Measurements from ENCODE around the gene MCC. TPM values are rescaled to one million over a fixed set of nuclear protein-coding genes. Genes with fewer than 3 reads are reported as not detected.

The MCC gene
- total RNA-seq, 1 experiment from 2014 or later, result 7.6 TPM

DNA sequence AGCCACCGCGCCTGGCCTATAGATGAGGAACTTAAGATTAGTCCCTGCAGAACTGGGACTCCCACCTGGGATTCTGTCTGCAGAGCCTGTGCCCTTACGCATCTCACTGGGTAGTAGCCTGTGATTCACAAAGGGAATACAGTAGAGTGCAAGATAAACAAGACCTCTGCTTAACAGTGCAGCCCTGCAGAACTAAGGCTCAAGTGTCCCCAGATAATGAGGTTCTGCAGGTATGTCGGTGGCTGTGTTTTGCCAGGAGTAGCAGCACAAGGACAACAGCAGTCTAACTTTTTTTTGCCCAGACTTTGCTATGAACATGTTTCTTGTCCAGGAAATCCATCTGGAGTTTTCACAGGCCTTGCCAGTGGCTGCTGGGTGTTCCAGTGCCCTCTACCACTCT, 451.9 kb downstream of the MCC start:
- no peak overlapping the region for H3K4me2 ChIP-seq (ENCODE audit: insufficient read depth, insufficient read length, low read length)

More for the DNA sequence above, 451.9 kb downstream of the MCC start:
- Histone ChIP-seq H2AFZ (ENCODE audit: low read length) (no peak overlapping the region), H3K9ac (ENCODE audit: extremely low read depth, insufficient read length, low read length) (no peak overlapping the region), H4K20me1 (ENCODE audit: control insufficient read depth, insufficient read depth, insufficient read length) (no peaks in the 10 kb centered on the region), H3K9me3 (ENCODE audit: control insufficient read depth, low read depth, low read length) (no peaks in the 10 kb centered on the region), H3K79me1 (ENCODE audit: insufficient read depth, low read depth, low read length, poor library complexity, severe bottlenecking) (no peaks in the 10 kb centered on the region), H3K79me2 (ENCODE audit: insufficient read depth, low read length) (no peaks in the 10 kb centered on the region), H3K4ac (ENCODE audit: low read depth, low read length) (no peak overlapping the region), H3K4me1 (ENCODE audit: insufficient read depth, low read length) (peaks cover 4% of the 10 kb centered on the region; the same call in 1 of the 2 replicates), H4K5ac (ENCODE audit: insufficient read length, low read depth, low read length) (no peak overlapping the region), H3T11ph (ENCODE audit: low read length) (no peak overlapping the region), H4K91ac (ENCODE audit: insufficient read length, low read depth, low read length) (no peak overlapping the region), H2BK15ac (ENCODE audit: low read depth, low read length) (no peak overlapping the region), H2BK12ac (ENCODE audit: insufficient read length, low read depth, low read length) (no peak overlapping the region), H3K56ac (ENCODE audit: insufficient read length, low read depth, low read length) (no peak overlapping the region), H2BK20ac (ENCODE audit: low read depth, low read length, poor library complexity, severe bottlenecking) (no peak overlapping the region), H3K18ac (ENCODE audit: insufficient read length, low read depth, low read length) (no peak overlapping the region), H3K23me2 (ENCODE audit: insufficient read length, low read depth, low read length, poor library complexity, severe bottlenecking) (no peaks in the 10 kb centered on the region), H3K27me3 (ENCODE audit: insufficient read depth, low read length) (no peaks in the 10 kb centered on the region), H3K23ac (ENCODE audit: insufficient read length, low read depth, low read length) (no peak overlapping the region), H2BK120ac (ENCODE audit: low read depth, low read length, poor library complexity, severe bottlenecking) (no peak overlapping the region), H2BK5ac (ENCODE audit: insufficient read length, low read length) (no peak overlapping the region), H4K8ac (replicated peaks; ENCODE audit: insufficient read length, low read depth, low read length) (no peak overlapping the region), H3K14ac (ENCODE audit: insufficient read depth, low read length) (no peak overlapping the region), H3K27ac (ENCODE audit: insufficient read length, low read depth, low read length) (no peak overlapping the region), H2AK5ac (ENCODE audit: insufficient read length, low read length) (no peak overlapping the region)
- TF ChIP-seq CTCF (conservative IDR thresholded peaks at IDR 0.05), result no peak
- Mint-ChIP-seq H3K4me3 (no peak overlapping the region; a peak in 1 of 5 replicates), H3K36me3 (ENCODE audit: insufficient read depth in 1 of 3, low read depth in 3 of 3) (peaks cover 0 to 3% (median 0%) of the 10 kb centered on the region in 3 experiments; a peak in 1 of 7 replicates), H3K4me1 (peaks cover 36 to 37% of the 10 kb centered on the region in 2 experiments), H3K27me3 (ENCODE audit: low read depth) (no peaks in the 10 kb centered on the region; the same call in 1 of the 2 replicates), H3K27ac (peak overlapping the region in 2 of 3 experiments; percentile 11 to 54; a peak in 2 of 7 replicates), H3K9me3 (no peaks in the 10 kb centered on the region)
- DNase-seq, result no peak
- no CpG with 5 or more reads among the region's 4 CpGs for WGBS (ENCODE audit: extremely low coverage, insufficient read length, low lambda C conversion rate)

Data from H9 (cell line).